GM12801 (cell line): ENCODE measurements around the gene YPEL3.

Experiments used
- CTCF ChIP-seq: IDR thresholded peaks from one replicate; pipeline ENCODE4 v1.5.1; 2011; ENCODE audit warnings: control low read depth; ENCODE audit not compliant: insufficient read length; ENCODE audit errors: extremely low read depth

Gene YPEL3

GRCh38 chr16:30085820-30086219 is 10.2 kb downstream of the YPEL3 start:
- TF ChIP-seq CTCF = no peak

- TF ChIP-seq CTCF = no peak
Measured at GRCh38 chr16:30085247-30085646, 10.8 kb downstream of the YPEL3 start.

- TF ChIP-seq CTCF = no peak
Measured at GRCh38 chr16:30084816-30085159, 11.2 kb downstream of the YPEL3 start.

- TF ChIP-seq CTCF = no peak
Measured at GRCh38 chr16:30084096-30084815, 11.8 kb downstream of the YPEL3 start.

- TF ChIP-seq CTCF = no peak
Measured at GRCh38 chr16:30083216-30084055, 12.6 kb downstream of the YPEL3 start.

GRCh38 chr16:30082545-30083090 is 13.4 kb downstream of the YPEL3 start:
- TF ChIP-seq CTCF = no peak

GRCh38 chr16:30079480-30079879 is 16.5 kb downstream of the YPEL3 start:
- TF ChIP-seq CTCF = no peak
